Cardiac septum (tissue), 1 donor: ENCODE data around the gene MRTFA. TPM values are rescaled to one million over a fixed set of nuclear protein-coding genes. Genes with fewer than 3 reads are reported as not detected.
"Not testable (repeated sequence)": the region's sequence is repeated elsewhere in the genome, so short reads cannot be mapped to it uniquely, and the experiment has no call there.

ENCODE experiments used
- DNase-seq: peaks from one replicate; pipeline ENCODE4 v3.0.0-alpha.2; 2020; ENCODE audit warnings: low spot score
- intact Hi-C: fragments of 100-400 bp; cut with DNase I; formaldehyde crosslinking; loops from one replicate; pipeline ENCODE4 v1.14.0; 2022
- long read RNA-seq: library from polyadenylated mRNA; unstranded; transcript quantifications from one replicate; pipeline ENCODE4 v2.0.0, GENCODE V29; 2021
- total RNA-seq: library from RNA; stranded (reverse); fragmentation: NEBNext Ultra II Directional; extraction: Animal tissue kit (Norgen Biotek cat#: 25700); gene quantifications from one replicate; pipeline ENCODE4 v1.2.1, GENCODE V29; 2021
- donor health status: DM: no; HTN: no; CAD: no.

Gene MRTFA
- 24.3 TPM for total RNA-seq
- long read RNA-seq, partial matches to known transcripts, result 4 of 11 reads
- long read RNA-seq, other reads (novel, unspliced or antisense), result 7 of 11 reads

DNA sequence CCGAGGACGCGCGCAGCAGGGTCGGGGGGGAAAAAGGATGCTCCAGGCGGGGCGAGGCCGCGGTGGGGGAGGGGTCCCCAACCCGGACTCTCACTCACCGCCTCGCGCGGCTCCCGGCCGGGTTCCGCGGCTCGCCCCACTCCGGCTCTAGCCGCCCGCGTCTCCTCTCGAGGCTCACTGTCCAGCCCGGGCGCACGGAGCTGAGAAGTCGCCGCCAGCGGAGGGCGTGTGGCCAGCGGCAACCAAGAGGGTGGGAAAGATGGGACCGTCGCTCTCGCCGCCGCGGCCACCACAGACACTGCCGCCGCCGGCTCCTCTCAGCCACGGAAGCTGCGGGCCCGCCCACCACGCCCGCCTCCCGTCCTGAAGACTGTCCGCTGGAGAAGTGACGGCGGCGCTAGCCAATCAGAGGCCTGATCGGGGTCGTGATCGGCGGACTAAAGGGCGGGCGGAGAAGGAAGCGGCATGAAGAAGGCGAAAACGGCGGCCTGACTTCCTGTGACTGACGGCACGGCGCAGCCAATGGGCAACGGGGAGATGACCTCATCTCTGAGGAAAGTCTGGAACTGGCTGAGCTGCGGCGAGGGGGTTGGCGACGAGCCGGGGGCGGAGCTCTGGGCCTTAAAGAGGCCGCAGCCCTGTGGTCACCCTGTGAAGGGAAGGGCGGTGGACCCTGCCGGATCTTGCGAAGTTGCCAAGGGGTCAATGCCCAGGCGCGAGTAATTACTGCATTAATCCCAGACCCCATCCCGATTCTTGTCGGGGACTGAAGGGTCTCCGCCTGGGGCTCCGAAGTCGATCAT is at the start of gene MRTFA:
Gene MRTFA (minus strand): TSS at position 340 of the 803 bp plus-strand sequence.
- DNase-seq, result peak; percentile 100
- intact Hi-C loops, result loop anchor here (5.0 to 10.0 kb wide), 3 partner anchors 109 to 262 kb away; partner anchors contain the start of gene SGSM3

DNA sequence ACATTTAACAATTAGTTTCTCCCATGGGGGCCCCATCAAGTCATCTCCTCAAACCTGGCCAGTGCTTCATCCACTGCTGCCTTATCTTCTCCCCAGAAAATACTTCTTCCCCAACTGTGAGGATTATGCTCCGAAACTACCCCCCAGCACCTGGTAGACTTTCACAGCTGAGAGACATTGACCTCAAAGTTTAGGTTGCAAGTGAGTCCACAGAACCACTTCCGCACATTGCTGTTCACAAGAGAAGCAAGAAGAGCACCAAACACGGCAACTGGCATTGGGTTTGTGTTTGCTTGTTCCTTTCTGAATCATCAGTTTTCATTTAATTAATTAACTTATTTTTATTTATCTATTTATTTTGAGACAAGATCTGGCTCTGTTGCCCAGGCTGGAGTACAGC is 48.9 kb upstream of the MRTFA start:
- intact Hi-C loops, result loop anchor here (2.0 kb wide), 1 partner anchor 79 kb away; no protein-coding TSS in a partner anchor
- no peak for DNase-seq

DNA sequence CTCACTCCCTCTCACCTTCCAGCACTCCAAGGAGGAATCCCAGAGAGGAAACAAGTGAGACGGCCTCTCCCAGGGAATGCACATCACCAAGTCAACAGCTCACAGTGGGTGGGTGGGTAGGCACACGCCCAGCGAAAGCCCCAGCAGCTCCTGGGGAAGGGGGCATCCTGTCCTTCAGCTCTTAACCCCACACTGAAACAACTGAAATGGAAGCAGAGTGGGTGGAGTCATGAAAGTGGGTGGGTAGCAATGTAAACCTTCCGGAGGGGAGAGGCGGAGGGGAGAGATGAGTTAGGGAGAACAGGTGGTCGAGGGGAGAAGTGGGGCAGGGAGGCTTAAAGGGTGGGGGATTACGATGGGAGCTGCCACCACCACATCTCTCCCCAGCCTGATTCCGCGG is 48.2 kb upstream of the MRTFA start:
- no peak for DNase-seq
- intact Hi-C loops, result loop anchor here (2.0 kb wide), 1 partner anchor 80 kb away; no protein-coding TSS in a partner anchor

DNA sequence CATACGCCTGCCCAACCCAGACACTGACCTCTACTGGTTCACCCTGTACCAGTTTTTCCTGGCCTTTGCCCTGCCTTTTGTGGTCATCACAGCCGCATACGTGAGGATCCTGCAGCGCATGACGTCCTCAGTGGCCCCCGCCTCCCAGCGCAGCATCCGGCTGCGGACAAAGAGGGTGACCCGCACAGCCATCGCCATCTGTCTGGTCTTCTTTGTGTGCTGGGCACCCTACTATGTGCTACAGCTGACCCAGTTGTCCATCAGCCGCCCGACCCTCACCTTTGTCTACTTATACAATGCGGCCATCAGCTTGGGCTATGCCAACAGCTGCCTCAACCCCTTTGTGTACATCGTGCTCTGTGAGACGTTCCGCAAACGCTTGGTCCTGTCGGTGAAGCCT is 44.9 kb upstream of the MRTFA start:
- DNase-seq, result no peak
- intact Hi-C loops, result no loop called here

DNA sequence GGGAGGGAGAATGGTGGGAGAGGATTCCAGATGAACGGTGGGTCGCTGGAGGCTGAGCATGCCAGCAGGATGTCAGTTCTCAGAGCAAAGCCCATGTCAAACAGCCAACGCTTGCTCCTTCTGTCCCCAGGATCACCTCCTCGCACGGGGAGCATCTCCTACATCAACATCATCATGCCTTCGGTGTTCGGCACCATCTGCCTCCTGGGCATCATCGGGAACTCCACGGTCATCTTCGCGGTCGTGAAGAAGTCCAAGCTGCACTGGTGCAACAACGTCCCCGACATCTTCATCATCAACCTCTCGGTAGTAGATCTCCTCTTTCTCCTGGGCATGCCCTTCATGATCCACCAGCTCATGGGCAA is 44.3 kb upstream of the MRTFA start:
- no peak for DNase-seq
- intact Hi-C loops, result no loop called here

DNA sequence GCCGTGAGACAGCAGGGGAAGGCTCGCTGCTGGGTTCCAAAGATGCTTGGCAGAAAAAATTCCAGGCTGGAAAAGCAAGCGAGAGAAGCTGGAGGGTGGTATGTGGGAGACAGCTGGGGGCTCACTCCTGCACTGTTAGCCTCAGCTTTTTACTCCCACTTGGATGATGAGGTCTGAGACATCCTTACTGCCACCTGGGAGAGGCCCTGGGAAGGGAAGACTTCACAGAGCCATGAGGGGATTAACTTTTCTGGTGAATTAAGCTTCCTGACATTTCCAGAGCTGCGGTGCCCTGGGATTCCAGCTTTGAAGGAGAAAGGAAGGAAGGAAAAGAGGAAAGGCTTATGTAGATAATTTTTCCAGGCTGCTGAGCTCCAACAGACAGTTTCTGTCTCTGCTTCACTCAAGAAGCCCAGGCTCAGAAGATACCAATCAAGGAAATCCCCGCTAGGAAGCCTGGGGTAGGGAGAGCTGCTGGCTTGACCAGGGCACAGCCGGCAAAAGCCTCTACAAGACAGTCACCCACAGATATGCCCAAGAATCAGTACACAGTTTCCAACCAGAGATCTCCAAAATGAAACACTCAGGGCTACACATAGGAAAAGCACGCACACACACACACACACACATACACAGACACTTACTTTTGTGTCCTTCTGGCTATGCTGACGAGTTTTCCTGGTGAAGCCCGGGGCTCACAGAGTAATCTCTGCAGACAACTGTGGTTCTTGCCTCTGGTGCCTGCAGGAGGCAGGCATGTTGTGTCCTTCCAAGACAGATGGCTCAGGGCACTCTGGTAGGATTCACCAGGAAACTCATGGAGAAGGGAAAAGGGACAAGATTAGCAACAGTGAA is 43.7 kb upstream of the MRTFA start:
- intact Hi-C loops, result no loop called here

DNA sequence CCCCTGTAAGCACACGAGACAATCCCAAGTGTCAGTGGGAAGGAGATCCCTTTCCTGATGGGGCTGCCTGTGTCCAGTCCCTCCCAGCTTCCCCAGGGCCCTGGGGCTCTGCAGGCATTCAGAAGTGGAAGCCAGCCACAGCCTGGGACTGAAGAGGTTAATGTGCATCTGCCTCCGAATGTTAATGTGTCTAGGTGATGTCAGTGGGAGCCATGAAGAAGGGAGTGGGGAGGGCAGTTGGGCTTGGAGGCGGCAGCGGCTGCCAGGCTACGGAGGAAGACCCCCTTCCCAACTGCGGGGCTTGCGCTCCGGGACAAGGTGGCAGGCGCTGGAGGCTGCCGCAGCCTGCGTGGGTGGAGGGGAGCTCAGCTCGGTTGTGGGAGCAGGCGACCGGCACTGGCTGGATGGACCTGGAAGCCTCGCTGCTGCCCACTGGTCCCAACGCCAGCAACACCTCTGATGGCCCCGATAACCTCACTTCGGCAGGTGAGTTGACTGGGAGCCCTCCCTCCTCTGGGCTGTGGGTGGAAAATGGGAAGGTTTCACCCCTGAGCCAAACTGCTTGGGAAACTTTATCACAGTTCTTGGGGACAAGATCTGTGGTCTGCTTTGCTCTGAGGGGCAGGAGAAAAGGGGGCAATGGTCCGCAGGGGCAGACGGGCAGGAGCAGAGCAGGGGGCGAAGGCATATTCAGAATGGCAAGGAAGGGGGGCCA is 42.9 kb upstream of the MRTFA start, which contains the start of gene MCHR1:
Gene MCHR1 (plus strand): TSS at position 236 of the 715 bp plus-strand sequence. CDS start 169 bp downstream, at position 405.
- intact Hi-C loops, result no loop called here
- DNase-seq, result no peak

More for the DNA sequence above, 43.7 kb upstream of the MRTFA start:
- no peak for DNase-seq

DNA sequence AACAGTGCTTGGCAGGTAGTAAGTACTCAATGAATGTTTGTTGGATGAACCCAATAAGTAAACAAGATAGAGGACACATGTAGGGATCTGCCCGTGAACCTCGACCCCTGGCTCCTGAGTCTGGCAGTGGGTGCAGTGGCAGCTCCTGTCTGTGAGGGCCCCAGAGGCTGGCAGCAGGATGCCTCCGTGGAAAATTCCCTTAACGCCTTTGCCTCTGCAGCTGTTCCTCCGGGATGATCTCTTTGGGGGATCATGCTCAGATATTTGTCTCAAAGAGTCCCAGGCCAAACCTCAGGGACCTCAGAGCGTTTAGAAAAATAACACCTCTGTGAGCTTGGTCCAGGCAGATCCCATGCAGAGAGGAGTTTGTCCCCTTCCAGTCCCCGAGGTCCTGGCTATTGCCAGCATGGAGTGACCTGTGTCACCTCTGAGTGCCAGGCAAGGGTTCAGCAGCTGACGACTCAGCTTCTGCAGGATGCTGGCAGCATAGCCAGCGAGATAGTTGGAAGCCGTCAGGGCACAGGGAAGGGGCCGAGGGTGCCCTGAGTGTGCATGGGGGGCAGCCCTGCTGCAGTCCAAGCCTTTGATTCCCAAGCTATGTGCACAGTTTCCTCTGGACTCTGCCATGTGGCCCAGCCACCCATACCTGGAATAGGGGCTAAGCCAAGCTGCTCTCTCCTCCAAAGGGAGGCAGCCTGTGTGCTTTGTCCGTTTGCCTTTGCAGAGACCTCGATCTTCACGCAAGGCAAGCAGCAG is 42.2 kb upstream of the MRTFA start:
- intact Hi-C loops, result no loop called here
- DNase-seq, result no peak

DNA sequence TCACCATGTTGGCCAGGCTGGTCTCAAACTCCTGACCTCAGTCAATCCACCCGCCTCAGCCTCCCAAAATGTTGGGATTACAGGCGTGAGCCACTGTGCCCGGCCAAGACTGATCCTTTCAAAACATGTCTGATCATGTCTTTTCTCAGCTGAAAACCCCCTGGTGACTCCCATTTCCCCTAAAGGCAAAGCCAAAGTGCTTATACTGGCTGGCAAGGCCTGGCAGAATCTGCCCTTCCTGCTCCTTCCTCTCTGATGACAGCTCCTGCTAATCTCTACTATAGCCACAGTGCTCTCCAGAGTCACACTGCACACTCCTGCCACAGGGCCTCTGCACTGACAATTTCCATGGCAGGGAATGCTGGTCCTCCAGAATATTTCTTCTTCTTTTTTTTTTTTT is 40.1 kb upstream of the MRTFA start:
- DNase-seq, result no peak
- intact Hi-C loops, result no loop called here

DNA sequence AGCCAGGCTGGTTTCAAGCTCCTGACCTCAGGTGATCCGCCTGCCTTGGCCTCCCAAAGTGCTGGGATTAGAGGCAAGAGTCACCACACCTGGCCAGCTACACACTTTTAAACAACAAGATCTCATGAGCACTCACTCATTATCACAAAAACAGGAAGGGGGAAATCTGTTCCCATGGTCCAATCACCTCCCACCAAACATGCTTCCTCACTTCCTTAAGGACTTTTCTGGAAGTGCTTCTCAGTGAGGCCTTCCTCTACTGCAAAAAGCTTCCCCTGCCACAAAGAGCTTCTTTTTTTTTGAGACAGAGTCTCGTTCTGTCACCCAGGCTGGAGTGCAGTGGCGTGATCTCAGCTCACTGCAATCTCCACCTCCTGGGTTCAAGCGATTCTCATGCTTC is 39.6 kb upstream of the MRTFA start:
- intact Hi-C loops, DNase-seq: not testable (repeated sequence)

DNA sequence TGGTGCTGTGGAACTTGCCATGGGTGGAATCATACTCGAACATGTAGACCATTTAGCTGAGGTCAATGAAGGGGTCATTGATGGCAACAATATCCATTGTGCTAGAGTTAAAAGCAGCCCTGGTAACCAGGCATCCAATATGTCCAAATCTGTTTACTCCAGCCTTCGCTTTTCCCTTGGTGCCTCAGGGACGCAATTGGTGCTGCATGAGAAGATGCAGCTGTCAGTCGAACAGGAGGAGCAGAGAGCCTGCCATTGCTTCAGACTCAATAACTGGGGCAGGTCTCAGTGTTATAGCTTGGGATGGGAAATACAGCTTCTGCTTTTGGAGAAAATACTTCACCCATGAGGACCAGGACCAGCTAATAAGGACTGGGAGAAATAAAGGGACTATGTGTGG is 37.8 kb upstream of the MRTFA start:
- no peak for DNase-seq
- intact Hi-C loops, result no loop called here

DNA sequence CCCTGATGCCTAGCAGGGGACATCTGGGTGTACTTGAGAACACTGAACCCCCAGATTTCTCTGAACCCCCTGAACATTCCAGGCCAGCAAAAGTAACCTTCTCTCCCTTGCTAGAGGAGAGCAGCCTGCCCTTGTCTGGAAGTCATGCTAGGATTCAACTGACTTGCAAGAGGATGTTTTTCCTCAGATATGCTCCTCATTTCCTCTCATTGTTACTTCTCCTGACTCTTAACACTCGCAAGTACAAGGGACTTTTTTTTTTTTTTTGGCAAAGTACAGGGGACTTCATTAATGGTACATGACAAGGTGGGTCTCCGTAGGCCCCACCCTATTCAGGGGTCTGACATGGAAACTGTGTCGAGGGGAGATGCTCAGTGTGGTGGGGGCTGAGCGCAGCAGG is 36.5 kb upstream of the MRTFA start:
- intact Hi-C loops, result no loop called here
- no peak for DNase-seq

DNA sequence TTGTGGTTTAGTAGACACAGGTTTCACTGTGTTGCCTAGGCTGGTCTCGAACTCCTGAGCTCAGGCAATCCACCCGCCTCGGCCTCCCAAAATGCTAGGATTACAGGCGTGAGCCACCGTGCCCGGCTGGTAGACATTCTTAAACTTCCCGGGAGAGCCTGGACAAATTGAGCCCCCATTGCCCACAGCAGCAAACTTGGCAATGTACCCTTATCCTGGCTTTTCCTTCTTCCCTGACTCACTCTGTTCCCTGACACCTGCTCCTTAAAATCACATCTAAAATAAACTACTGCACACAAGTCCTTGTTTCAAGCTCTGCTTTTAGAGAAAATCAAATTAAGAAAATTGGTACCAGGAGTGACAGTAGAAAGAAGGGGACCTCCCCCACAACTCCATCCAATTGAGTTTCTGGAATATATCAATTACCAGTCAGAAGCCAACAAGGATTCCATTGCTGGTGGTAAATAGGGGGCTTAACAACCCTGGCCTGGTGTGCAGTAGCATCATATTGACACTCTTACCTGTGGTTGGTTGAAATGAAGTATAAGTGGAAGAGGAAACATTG is 35.4 kb upstream of the MRTFA start:
- no peak for DNase-seq
- intact Hi-C loops, result no loop called here

DNA sequence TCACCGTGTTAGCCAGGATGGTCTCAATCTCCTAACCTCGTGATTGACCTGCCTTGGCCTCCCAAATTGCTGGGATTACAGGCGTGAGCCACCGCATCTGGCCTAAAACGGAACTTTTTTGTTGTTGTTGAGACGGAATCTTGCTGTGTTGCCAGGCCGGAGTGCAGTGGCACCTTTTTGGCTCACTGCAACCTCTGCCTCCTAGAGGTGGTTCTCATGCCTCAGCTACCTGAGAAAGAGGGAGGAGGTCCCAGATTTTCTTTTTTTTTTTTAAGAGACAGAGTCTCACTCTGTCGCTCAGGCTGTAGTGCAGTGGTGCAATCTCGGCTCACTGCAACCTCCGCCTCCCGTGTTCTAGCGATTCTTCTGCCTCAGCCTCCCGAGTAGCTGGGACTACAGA is 34.9 kb upstream of the MRTFA start:
- no peak for DNase-seq

DNA sequence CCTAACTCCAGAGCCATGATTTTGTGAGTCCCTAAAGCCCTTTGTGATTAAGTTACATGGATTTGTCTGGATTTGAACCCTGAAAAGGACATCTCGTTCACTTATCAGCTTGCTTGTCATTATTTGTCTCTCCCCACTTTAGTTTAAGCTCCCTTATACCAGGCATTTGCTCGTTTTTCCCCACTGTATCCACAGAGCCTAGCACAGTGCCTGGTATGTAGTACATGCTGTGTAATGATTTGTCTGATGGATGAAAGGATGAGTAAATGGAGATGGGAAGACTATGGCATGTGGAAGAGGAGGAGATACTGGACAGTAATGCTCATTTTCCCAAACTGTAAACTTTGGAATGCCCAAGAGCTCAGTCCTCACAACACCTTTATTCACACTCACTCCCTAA is 33.5 kb upstream of the MRTFA start:
- no peak for DNase-seq
- intact Hi-C loops, result no loop called here

More for the DNA sequence above, 34.9 kb upstream of the MRTFA start:
- intact Hi-C loops, result no loop called here

DNA sequence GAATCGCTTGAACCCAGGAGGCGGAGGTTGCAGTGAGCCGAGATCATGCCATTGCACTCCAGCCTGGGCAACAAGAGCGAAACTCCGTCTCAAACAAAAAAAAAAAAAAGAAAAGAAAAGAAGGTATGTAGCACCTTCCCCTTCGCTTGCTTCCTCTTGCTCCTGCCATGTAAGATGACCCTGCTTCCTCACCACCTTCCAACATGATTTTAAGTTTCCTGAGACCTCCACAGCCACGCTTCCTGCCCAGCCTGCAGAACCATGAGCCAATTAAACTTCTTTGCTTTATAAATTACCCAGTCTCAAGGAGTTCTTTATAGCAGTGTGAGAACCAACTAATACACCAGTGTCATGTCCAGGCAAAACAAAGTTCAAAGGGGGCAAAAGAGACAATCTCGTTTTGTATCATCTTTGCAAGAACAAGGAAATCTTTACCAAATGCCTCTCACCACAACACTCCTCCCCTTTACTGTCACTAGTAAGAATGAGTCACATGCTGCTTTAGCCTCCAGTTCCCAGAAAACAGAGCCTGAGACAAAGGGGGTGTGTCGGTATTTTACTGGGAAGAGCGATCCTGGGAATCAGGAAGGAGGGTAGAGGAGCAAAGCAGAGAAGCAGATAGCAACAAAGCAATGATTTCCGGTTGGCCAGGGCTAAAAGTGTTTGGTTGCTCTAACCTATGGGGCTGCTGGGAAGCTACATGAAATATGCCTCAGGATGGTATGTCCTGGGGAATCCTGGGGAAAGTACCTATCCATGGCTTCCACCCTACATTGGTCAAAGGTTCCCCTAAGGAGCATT is 32.3 kb upstream of the MRTFA start:
- intact Hi-C loops, result loop anchor here (5.0 kb wide), 1 partner anchor 43 kb away; no protein-coding TSS in a partner anchor
- DNase-seq, result no peak

DNA sequence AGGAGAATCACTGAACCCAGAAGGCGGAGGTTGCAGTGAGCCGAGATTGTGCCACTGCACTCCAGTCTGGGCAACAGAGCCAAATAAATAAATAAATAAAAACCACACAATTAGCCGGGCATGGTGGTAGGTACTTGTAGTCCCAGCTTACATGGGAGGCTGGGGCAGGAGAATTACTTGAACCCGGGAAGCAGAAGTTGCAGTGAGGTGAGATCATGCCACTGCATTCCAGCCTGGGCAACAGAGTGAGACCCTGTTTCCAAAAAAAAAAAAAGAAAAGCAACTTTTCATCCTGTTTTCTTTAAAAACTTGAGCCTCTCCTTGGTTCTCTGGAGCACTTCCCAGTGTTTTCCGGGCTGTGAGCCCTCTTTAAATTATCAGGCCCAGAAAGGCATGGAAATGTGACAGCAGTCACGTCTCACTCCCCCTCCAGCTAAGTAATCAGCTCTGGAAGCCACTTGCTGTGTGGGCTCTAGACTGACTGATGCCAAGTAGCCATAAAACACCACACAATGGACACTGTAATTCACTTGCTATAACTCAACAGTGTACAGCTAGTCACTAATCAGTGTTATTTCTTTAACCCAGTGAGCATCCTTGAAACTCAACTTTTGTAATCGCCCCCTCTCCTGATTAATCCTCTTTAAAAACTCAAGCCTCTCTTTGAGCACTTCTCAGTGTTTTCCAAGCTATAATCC is 29.8 kb upstream of the MRTFA start:
- intact Hi-C loops, result loop anchor here (5.0 kb wide), 1 partner anchor 46 kb away; no protein-coding TSS in a partner anchor
- DNase-seq, result no peak
